Activated CD4-positive, alpha-beta T cell treated with anti-CD3 and anti-CD28 coated beads, Interleukin-2, amount 50 U/mL, for 24 hours (primary cell): ENCODE measurements around the gene CYTH2.
"Not testable (repeated sequence)": the region's sequence is repeated elsewhere in the genome, so short reads cannot be mapped to it uniquely, and the experiment has no call there.

Source experiments
- DNase-seq, 2 donors: peaks; one replicate each; pipeline ENCODE4 v3.0.0-alpha.2; 2020; ENCODE audit warnings: low read depth in 1 of 2, low spot score in 1 of 2

Gene CYTH2

DNA sequence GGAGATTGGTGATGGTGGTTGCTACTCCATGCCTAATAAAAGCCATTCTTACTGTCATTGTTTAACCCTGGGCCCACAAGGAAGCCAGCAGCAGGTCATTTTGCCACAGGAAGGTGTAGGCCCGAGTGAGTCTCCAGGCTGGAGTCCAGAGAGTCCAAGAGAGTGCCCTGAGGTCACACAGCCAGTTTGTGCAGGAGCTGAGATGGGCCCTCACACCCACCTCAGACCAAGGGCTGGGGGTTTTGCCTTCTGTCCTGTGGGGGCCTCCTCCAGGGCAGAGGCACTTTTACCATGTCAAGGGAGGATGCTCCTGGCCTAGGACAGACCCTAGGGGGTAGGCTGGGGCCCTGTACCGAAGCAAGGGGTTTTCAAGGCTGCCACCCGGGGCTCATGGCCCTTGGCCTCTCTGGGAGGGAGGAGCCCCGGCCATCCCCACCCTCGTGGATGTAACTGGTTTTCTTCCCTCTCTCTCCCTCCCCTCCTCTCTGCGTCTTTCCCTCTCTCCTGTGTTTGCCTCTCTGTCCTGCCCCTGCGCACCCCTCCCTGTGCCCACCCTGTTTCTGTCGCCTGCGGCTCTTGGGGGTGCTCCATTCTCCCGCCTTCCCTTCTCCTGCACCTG lies 8.0 kb downstream of the CYTH2 start:
- DNase-seq = no peak

DNA sequence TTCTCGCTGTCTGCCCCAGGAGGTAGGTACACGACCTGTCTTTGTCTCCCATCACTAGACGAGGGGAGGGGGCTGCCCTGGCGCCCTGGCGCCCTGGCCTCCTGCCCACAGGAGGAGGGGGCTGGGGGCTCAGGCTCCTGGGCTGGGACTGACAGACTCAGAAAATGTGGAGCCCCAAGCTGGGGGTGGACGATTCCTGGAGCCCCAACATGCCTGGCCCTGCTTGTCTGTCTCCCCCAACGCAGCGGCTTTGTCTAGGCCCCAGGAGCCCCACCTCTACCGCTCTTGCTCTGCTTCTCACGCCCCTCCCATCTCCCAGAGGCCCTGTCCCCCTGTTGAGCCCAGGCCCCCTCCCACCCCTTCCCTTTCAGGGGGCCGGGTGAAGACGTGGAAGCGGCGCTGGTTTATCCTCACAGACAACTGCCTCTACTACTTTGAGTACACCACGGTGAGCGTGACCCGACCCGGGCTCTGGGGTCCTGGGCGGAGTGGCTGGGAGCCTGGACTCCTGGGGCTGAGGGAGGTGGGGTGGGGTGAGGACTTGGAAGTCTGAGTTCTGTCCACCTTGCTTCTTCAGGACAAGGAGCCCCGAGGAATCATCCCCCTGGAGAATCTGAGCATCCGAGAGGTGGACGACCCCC lies 8.6 kb downstream of the CYTH2 start:
- DNase-seq = no peak

DNA sequence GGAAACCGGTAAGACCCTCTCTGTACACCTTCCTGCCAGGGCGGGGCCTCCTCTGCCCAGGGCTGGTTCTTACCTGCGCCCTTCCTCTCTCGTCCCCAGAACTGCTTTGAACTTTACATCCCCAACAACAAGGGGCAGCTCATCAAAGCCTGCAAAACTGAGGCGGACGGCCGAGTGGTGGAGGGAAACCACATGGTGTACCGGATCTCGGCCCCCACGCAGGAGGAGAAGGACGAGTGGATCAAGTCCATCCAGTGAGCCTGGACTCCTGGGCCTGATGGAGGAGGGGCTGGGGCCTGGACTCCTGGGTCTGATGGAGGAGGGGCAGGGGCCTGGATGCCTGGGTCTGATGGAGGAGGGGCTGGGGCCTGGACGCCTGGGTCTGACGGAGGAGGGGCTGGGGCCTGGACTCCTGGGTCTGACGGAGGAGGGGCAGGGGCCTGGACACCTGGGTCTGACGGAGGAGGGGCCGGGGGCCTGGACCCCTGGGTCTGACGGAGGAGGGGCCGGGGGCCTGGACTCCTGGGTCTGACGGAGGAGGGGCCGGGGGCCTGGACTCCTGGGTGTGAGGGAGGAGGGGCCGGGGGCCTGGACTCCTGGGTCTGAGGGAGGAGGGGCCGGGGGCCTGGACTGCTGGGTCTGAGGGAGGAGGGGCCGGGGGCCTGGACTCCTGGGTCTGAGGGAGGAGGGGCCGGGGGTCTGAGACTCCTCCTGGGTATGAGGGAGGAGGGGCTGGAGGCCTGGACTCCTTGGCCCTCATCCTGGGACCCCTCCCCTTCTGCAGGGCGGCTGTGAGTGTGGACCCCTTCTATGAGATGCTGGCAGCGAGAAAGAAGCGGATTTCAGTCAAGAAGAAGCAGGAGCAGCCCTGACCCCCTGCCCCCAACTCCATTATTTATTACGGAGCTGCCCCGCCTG lies 9.4 kb downstream of the CYTH2 start:
- DNase-seq = no peak

GRCh38 chr19:48479686-48480085 lies 10.5 kb downstream of the CYTH2 start:
- no peak for DNase-seq

DNA sequence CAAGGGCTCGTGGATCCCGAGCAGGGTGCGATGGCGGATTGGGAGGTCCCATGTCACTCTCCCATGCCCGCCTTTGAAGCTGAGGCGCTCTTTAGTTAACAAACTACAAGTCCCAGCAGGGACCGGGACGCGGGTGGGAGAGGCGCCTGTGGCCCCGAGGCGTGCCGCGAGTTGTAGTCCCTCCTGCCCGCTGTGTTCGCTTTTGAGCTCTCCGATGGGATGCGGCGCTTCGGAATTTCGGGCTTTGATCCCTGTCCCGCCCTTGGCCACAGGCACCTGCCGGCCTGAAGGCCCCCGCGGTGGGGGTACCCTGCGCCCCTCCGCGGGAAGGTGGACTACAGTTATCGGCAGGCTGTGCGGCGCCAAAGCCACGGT lies 11.0 kb downstream of the CYTH2 start:
- peak in 1 of 2 donors; percentile 34 for DNase-seq

GRCh38 chr19:48480558-48481500 lies 11.7 kb downstream of the CYTH2 start:
- peak; percentile 23 to 40 for DNase-seq

- DNase-seq = no peak
Observed at GRCh38 chr19:48481846-48482639, 12.9 kb downstream of the CYTH2 start.

- DNase-seq = no peak
Observed at GRCh38 chr19:48483301-48483700, 14.1 kb downstream of the CYTH2 start.

DNA sequence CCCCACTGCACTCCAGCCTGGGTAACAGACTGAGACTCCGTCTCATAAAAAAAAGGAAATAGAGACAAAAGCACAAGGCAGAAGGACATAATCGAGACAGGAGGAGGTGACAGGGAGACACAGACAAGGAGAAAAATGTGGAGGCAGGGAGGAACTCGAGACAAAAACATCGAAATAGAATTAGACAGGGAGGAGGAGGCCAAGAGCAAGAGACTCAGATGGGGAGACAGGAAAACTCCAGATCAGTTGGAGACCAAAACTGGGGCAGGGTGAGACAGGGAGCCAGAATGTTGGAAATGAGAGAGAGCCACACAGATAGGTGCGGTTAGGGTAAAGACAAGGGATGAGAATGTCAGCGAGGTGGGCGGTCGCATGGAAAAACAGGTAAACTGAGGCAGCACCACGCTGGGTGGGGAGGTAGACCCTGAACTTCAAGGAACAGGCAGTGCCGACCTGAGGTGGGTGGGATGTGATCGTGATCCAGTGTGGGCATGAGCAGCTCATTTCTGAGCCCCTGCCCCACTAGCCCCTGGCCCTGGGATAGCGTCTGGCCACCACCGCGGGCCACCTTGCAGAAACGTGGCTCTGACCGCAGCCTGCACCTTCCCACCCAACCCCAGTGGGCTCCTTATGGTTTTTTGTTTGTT lies 15.2 kb downstream of the CYTH2 start:
- no peak for DNase-seq

- DNase-seq = no peak
Observed at GRCh38 chr19:48484931-48485612, 15.9 kb downstream of the CYTH2 start.

- DNase-seq = not testable (repeated sequence)
Observed at GRCh38 chr19:48486706-48487105, 17.5 kb downstream of the CYTH2 start.

DNA sequence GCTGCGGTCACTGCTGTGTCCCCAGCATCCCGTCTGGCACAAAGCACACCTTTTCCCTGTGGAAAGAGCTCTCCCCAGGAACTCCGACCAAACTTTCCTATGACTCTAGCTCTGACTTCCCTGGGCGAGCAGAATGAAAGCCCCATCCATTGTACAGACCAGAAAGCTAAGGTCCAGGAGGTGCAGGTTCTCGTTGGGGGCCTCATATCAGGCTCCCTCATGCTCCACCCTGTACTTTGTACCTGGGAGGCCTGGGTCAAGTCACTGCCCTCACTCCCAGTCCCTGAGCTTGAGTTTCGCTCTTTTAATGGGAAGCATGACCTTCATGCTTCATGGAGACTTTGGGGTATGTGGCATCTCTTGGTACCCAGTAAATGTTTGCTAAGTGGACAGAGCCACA lies 18.4 kb downstream of the CYTH2 start:
- no peak for DNase-seq

GRCh38 chr19:48487948-48488347 lies 18.8 kb downstream of the CYTH2 start:
- no peak for DNase-seq

- DNase-seq = not testable (repeated sequence)
Observed at GRCh38 chr19:48488478-48488877, 19.3 kb downstream of the CYTH2 start.

GRCh38 chr19:48489608-48490216 lies 20.5 kb downstream of the CYTH2 start:
- DNase-seq = peak; percentile 69 to 70

GRCh38 chr19:48490981-48491792 lies 22.0 kb downstream of the CYTH2 start:
- DNase-seq = no peak

DNA sequence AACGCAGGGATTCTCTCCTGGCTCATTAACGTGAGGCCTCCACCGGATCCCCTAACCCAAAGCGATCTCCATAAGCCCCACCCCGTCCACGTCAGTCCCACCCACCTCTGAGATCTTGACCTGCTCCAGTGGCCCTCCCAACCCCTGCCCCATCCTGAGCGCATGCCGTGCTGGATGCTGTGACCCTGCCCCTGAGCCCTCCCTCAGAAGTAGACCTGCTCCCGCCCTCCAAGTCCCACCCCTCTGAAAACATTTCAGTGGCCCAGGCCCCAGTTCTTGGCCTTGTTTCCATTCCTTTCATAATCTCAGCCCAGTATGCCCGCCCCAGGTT lies 22.6 kb downstream of the CYTH2 start:
- DNase-seq = no peak
